ENCODE results near the gene SMC6.

SMC6 gene

DNA sequence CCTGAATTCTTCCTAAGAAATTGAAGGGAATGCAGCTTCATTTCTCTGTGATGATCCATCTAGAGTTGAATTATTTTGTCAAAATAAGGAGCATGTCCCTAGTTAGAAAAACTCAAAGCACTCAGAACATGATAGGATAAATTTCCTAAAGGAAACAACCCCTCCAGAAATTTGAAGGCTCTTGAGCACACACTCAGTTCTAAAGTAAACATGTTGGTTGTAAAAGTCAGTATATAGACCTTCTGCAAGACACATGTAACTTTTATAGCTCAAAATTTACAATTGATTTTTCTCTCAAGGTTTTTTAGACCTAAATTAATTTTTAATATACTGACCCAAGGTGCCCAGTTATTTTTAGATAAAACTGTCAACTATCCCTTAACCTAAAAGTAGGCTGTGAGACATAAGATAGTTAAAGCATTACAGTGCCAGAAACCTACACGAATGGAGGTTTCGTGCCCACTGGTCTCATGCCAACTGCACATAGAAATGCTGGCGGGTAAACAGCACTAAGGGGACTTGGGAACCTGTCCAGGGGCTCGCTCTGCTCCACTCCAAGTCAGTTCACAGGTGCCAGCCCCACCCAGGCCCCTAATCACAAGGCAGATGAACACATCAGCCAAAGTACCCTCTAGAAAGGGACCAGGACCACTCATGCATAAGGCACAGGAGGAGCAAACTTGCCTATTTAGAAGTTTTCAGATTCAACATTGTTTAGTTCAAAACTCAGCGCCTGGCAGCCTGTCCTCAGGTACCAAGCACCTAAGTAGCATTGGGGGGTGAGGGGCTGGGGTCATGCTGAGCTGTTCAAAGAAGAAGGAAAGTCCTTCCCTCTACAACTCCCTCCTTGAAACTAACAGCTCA lies 106.5 kb downstream of the SMC6 start:
- peaks cover 10 to 11% of the 10 kb centered on the region in 2 donors for H3K4me1 ChIP-seq (ENCODE audit: control insufficient read depth in 1 of 2, insufficient read depth in 2 of 2, low read length in 2 of 2)
- H3K27ac ChIP-seq (ENCODE audit: low read length) = no peak overlapping the region
- H3K9me3 ChIP-seq (ENCODE audit: control insufficient read depth in 1 of 2, low read length in 2 of 2) = no peaks in the 10 kb centered on the region
- no peak overlapping the region for H3K4me3 ChIP-seq (ENCODE audit: low read depth in 1 of 2, low read length in 2 of 2)
- H3K36me3 ChIP-seq (ENCODE audit: control insufficient read depth in 1 of 2, insufficient read depth in 2 of 2, low read length in 2 of 2) = no peaks in the 10 kb centered on the region
- H3K27me3 ChIP-seq (ENCODE audit: low read depth, low read length) = no peaks in the 10 kb centered on the region

DNA sequence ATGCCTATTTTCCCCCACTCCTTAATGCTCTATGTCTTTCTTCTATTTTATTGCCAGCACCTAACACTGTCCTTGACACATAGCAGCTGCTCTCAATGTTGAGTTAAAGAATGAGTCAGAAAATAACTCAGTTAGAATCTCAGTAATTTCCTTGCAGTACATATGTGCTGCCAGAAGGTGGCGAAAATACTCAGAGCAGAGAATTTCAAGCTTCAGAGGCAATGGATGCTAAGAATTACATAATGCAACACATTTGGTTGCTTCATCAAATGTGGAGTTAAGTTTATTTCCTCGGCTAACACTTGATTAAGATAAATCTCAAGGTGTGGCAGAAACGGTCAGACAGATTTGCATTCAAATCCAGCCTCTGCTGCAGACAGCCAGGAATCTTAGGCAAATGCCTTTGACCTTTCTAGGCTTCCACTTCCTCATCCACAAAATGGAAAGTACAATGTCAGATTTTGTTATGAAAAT lies 107.5 kb downstream of the SMC6 start:
- Histone ChIP-seq H3K4me3 (ENCODE audit: low read depth in 1 of 2, low read length in 2 of 2) (no peak overlapping the region), H3K27me3 (ENCODE audit: low read depth, low read length) (no peaks in the 10 kb centered on the region), H3K9me3 (ENCODE audit: control insufficient read depth in 1 of 2, low read length in 2 of 2) (no peaks in the 10 kb centered on the region), H3K27ac (ENCODE audit: low read length) (no peak overlapping the region), H3K4me1 (ENCODE audit: control insufficient read depth in 1 of 2, insufficient read depth in 2 of 2, low read length in 2 of 2) (peaks cover 10 to 11% of the 10 kb centered on the region in 2 donors), H3K36me3 (ENCODE audit: control insufficient read depth in 1 of 2, insufficient read depth in 2 of 2, low read length in 2 of 2) (no peaks in the 10 kb centered on the region)

DNA sequence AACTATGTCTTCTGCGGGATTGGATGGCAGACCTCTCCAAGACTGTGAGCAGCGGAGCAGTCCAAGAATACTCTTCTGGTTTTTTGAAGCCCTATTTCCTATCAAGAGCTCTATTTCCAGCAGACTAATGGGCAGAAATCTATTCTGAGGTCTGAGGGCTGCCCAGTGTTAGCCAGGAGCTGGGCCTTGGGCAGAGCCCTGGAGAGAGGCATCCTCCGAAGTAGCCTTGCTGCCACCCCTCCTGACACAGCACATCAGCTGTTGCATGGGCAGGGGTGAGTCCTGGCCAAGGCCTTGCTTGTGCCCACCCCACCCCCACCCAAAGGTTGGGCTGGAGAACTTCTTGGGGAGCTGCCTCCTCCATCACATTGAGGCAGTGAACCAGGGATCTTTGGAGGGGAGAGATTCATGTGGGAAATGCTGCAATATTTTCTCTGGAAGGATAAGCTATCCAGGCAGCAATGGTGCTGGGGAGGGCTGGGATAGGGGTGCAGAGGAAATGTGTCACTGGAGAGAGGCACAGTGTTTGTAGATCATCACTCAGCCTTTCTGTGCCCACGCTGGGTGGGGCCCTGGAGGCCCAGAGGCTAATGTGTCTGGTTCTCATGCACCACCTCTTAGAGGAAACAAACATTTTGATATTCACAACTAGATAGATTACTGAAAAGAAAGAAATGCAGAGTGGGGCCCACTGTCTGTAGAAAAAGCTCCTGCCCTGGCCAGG lies 108.5 kb downstream of the SMC6 start:
- H3K4me1 ChIP-seq (ENCODE audit: control insufficient read depth in 1 of 2, insufficient read depth in 2 of 2, low read length in 2 of 2) = peaks cover 10 to 11% of the 10 kb centered on the region in 2 donors
- no peaks in the 10 kb centered on the region for H3K36me3 ChIP-seq (ENCODE audit: control insufficient read depth in 1 of 2, insufficient read depth in 2 of 2, low read length in 2 of 2)
- no peak overlapping the region for H3K27ac ChIP-seq (ENCODE audit: low read length)
- no peaks in the 10 kb centered on the region for H3K9me3 ChIP-seq (ENCODE audit: control insufficient read depth in 1 of 2, low read length in 2 of 2)
- no peaks in the 10 kb centered on the region for H3K27me3 ChIP-seq (ENCODE audit: low read depth, low read length)
- H3K4me3 ChIP-seq (ENCODE audit: low read depth in 1 of 2, low read length in 2 of 2) = no peak overlapping the region

DNA sequence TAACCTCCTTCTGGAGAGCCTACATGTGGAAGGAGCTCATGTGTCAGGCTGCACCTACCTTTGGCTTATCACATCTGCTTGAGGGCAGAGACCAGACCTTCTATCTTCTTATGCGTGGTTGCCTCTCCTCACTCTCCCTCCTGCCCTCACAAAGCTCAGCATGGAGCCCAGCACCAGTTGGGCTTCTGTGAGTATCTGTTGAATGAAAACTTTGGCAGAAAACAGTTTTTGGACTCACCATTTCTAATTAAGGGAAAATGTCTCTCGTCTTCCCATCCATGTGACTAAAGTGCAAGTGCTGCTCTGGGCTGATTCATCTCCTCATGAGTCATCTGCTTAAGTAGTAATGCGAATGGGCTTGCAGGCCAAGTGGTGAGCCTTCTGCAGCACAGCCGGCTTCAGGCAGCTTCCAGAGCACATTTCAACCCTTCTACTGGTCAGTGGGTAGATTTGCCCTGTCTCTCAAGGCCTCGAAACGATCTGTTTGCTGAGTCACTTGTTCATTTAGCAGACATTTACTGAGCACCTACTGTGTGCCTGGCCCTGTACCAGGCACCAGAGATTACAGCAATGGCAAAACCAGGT lies 110.5 kb downstream of the SMC6 start:
- Histone ChIP-seq H3K4me1 (ENCODE audit: control insufficient read depth in 1 of 2, insufficient read depth in 2 of 2, low read length in 2 of 2) (peaks cover 10 to 11% of the 10 kb centered on the region in 2 donors), H3K4me3 (ENCODE audit: low read depth in 1 of 2, low read length in 2 of 2) (no peak overlapping the region), H3K27me3 (ENCODE audit: low read depth, low read length) (no peaks in the 10 kb centered on the region), H3K9me3 (ENCODE audit: control insufficient read depth in 1 of 2, low read length in 2 of 2) (no peaks in the 10 kb centered on the region), H3K36me3 (ENCODE audit: control insufficient read depth in 1 of 2, insufficient read depth in 2 of 2, low read length in 2 of 2) (no peaks in the 10 kb centered on the region), H3K27ac (ENCODE audit: low read length) (no peak overlapping the region)

DNA sequence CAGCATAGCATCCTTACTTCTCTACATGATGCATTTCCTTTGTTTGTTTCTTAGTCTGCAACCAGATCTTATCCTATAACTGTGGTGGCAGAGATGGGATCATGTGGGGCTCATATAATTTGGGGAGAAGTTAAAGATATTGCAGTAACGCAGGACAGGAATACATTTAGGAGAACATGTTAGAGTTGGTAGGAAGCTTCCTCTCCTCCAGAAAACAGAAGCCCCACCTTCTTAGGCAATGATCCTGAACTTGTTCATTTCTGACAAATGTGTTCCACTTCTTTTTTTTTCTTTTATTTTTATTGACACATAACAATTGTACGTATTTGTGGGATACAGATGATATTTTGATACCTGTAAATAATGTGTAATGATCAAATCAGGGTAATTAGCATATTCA lies 113.2 kb downstream of the SMC6 start:
- Histone ChIP-seq H3K27me3 (ENCODE audit: low read depth, low read length) (no peaks in the 10 kb centered on the region), H3K4me1 (ENCODE audit: control insufficient read depth in 1 of 2, insufficient read depth in 2 of 2, low read length in 2 of 2) (peaks cover 5% of the 10 kb centered on the region in 2 donors), H3K27ac (ENCODE audit: low read length) (no peak overlapping the region), H3K4me3 (ENCODE audit: low read depth in 1 of 2, low read length in 2 of 2) (no peak overlapping the region), H3K9me3 (ENCODE audit: control insufficient read depth in 1 of 2, low read length in 2 of 2) (no peaks in the 10 kb centered on the region), H3K36me3 (ENCODE audit: control insufficient read depth in 1 of 2, insufficient read depth in 2 of 2, low read length in 2 of 2) (no peaks in the 10 kb centered on the region)

DNA sequence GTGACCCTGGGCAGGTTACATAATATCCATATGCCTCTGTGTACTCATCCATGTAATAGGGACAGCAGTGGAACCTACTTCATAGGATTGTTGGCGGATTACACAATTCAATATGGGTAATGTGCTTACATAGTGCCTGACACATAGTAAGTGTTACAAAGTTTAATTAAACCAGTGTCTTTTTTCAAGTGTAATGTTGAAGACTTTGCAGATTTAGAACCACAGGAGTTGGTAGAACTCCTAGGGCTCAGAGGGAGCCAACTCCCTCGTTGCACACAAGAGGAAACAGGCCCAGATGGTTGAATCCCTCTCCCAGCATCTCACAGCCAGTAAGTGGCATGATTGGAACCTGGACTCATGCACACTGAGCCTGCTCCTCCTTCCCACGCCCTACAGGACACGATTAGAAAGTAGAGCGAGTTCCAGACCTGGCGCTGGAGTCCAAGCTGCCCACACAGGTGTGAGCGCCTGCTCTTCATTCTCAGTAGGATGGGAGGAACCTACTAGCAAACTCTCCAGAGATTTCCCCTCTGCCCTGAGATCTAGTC lies 115.3 kb downstream of the SMC6 start:
- Histone ChIP-seq H3K36me3 (ENCODE audit: control insufficient read depth in 1 of 2, insufficient read depth in 2 of 2, low read length in 2 of 2) (no peaks in the 10 kb centered on the region), H3K4me1 (ENCODE audit: control insufficient read depth in 1 of 2, insufficient read depth in 2 of 2, low read length in 2 of 2) (peaks cover 0 to 5% of the 10 kb centered on the region in 2 donors), H3K27me3 (ENCODE audit: low read depth, low read length) (no peaks in the 10 kb centered on the region), H3K4me3 (ENCODE audit: low read depth in 1 of 2, low read length in 2 of 2) (no peak overlapping the region), H3K9me3 (ENCODE audit: control insufficient read depth in 1 of 2, low read length in 2 of 2) (no peaks in the 10 kb centered on the region), H3K27ac (ENCODE audit: low read length) (no peak overlapping the region)

DNA sequence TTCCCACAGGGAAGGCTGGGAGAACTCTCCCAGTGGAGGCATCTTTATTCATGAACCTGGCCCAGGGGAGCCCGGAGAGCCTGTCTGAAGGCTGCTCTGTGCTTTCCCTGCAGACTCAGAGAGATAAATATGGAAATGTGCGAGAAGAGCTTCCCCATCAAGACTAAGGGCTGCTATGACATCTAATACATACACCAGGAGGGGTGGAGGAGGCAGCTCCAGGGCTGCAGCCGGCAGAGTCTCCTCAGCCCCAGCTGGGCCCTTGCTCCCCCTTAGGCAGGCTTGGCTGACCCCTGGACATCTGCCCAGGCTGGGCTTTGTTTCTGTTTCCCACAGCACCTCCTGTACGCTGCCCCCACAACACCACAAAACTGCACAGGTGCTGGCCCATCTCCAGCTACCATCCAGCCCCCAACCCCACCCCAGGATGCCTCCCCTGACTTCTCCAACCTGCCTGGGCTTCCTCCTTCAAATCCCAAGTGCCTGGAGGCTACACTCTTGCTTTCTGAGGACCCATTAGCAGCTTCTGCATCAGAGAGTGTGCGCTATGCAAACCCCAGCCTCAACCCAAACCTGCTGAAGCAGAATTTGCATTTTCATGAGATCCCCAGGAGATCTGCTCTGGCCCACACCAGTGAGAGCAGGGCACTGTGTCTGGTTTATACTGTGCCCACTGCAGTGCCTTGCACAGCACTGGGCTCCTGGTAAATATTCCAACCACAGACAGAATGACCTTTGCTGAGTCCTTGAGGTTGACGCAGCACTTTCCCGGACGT lies 116.3 kb downstream of the SMC6 start:
- no peak overlapping the region for H3K27ac ChIP-seq (ENCODE audit: low read length)
- H3K4me1 ChIP-seq (ENCODE audit: control insufficient read depth in 1 of 2, insufficient read depth in 2 of 2, low read length in 2 of 2) = no peaks in the 10 kb centered on the region
- H3K4me3 ChIP-seq (ENCODE audit: low read depth in 1 of 2, low read length in 2 of 2) = no peak overlapping the region
- no peaks in the 10 kb centered on the region for H3K36me3 ChIP-seq (ENCODE audit: control insufficient read depth in 1 of 2, insufficient read depth in 2 of 2, low read length in 2 of 2)
- no peaks in the 10 kb centered on the region for H3K9me3 ChIP-seq (ENCODE audit: control insufficient read depth in 1 of 2, low read length in 2 of 2)
- no peaks in the 10 kb centered on the region for H3K27me3 ChIP-seq (ENCODE audit: low read depth, low read length)

DNA sequence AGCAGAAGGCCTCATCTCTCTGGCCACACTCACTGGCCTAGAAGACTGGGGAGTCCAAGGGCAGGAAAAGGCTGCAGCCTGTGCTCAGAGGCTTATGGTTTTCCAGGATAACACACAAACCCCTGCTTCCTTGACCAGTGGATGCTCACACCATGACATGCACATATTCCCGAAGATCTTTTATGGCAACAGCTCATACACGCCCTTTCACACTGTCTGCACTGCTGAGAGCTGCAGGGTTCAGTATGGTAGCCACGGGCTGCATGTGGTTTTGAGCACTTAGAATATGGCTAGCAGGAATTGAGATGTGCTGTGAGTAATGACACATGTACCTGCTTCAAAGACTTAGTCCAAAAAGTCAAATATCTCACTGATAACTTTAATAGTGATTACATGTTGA lies 117.4 kb downstream of the SMC6 start:
- H3K27me3 ChIP-seq (ENCODE audit: low read depth, low read length) = no peaks in the 10 kb centered on the region
- no peak overlapping the region for H3K27ac ChIP-seq (ENCODE audit: low read length)
- H3K9me3 ChIP-seq (ENCODE audit: control insufficient read depth in 1 of 2, low read length in 2 of 2) = no peaks in the 10 kb centered on the region
- H3K36me3 ChIP-seq (ENCODE audit: control insufficient read depth in 1 of 2, insufficient read depth in 2 of 2, low read length in 2 of 2) = no peaks in the 10 kb centered on the region
- H3K4me1 ChIP-seq (ENCODE audit: control insufficient read depth in 1 of 2, insufficient read depth in 2 of 2, low read length in 2 of 2) = no peaks in the 10 kb centered on the region
- H3K4me3 ChIP-seq (ENCODE audit: low read depth in 1 of 2, low read length in 2 of 2) = no peak overlapping the region

DNA sequence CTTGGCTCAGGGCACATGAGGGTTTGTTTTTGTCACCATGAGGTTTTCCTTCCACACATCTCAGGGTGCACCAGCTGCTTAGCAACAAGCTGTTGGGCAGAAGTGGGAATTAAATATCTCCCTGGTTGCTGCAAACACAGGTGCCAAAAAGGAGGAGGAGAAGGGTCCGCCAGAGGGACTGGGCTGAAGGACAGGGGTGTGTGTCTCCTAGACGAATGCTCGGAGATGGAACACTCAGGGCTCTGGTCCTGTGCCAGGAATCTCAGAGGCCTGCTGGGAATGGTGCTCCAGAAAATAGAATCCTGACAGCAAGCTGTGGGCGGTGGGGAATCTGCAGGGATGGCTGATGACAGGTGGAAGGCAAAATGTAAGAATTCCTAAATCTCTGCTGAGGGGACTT lies 118.6 kb downstream of the SMC6 start:
- no peak overlapping the region for H3K27ac ChIP-seq (ENCODE audit: low read length)

DNA sequence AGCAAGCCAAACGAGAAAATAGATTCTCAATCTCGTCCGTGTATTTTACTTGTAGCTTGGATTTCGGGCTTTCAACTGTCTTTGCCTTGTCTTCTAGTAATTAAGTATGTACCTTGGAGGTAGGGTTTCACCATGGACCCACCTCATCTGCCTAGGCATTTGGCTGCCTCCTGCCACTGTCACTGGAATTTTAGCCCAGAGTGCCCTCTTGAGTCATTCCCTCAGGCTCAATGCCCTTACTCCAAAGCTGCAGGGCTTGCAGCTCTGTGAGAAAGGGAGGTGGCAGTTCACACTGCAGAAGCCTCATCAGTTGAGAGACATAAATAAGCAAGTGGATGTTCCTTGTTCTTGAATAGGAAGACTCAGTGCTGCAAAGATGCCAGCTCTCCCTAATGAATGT lies 123.5 kb downstream of the SMC6 start:
- no peak overlapping the region for H3K4me3 ChIP-seq (ENCODE audit: low read depth in 1 of 2, low read length in 2 of 2)

More for the DNA sequence above, 118.6 kb downstream of the SMC6 start:
- H3K36me3 ChIP-seq (ENCODE audit: control insufficient read depth in 1 of 2, insufficient read depth in 2 of 2, low read length in 2 of 2) = no peaks in the 10 kb centered on the region
- no peaks in the 10 kb centered on the region for H3K9me3 ChIP-seq (ENCODE audit: control insufficient read depth in 1 of 2, low read length in 2 of 2)
- no peak overlapping the region for H3K4me3 ChIP-seq (ENCODE audit: low read depth in 1 of 2, low read length in 2 of 2)
- H3K4me1 ChIP-seq (ENCODE audit: control insufficient read depth in 1 of 2, insufficient read depth in 2 of 2, low read length in 2 of 2) = no peaks in the 10 kb centered on the region
- H3K27me3 ChIP-seq (ENCODE audit: low read depth, low read length) = no peaks in the 10 kb centered on the region

More for the DNA sequence above, 123.5 kb downstream of the SMC6 start:
- H3K27me3 ChIP-seq (ENCODE audit: low read depth, low read length) = no peaks in the 10 kb centered on the region
- H3K4me1 ChIP-seq (ENCODE audit: control insufficient read depth in 1 of 2, insufficient read depth in 2 of 2, low read length in 2 of 2) = no peaks in the 10 kb centered on the region
- H3K27ac ChIP-seq (ENCODE audit: low read length) = no peak overlapping the region
- H3K9me3 ChIP-seq (ENCODE audit: control insufficient read depth in 1 of 2, low read length in 2 of 2) = no peaks in the 10 kb centered on the region
- H3K36me3 ChIP-seq (ENCODE audit: control insufficient read depth in 1 of 2, insufficient read depth in 2 of 2, low read length in 2 of 2) = no peaks in the 10 kb centered on the region
